ENCODE results near the gene IGF2BP3.
A peak's percentile ranks its signal among the peaks of the same experiment; 100 is the strongest.
"Not testable (repeated sequence)": the region's sequence is repeated elsewhere in the genome, so short reads cannot be mapped to it uniquely, and the experiment has no call there.

IGF2BP3 gene

DNA sequence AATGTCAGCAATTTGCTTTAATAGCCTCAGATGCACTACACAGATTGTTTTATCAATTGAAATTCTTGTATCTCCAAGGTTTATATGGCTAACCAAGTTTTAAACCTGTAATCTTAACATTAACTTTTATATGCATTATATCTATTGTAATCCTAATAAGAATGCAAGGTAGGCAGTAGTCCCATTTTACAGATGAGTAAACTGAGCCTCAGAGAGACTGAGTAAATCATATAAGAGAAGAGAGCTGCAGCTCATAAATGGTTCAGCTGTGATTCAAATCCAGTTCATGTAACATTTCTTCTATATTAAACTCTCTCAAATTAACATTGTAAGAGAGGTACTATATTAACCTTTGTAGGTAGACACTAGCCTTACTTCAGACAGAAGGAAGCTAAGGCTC is 127.2 kb downstream of the IGF2BP3 start:
- DNase-seq, result no peak

DNA sequence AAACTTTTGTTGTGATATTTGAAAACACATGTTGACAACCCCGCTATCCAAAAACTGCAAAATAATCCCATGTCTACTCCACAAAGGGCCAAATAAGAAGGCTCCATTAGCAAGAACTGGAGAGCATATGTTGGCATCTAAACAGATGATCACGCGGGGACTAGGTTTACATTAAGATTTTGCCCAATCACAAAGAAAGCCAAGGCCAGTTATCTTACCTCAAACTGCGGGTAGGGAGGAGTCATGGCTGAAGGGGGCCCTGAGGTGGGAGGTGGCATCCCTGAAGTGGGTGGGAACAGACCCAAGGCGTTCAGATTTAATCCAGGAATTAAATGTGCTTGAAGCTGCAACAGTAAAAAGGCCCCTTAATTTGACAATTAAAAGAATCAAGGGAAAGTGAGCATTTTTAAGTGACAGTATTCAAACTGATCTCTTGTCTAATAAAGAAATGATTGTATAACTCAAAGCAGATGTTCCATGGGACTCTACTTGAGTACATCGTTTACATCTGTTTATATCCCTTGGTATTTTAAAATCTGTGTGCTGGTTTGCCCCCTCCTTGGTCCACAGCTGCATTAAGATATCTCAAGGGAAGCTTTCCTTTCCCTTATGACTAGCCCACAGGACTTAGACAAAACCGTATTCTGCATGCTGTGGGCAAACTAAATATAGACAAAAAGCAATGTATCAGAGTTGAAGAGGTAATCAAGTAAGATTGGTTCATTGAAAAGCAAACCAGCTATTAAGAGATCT is 128.3 kb downstream of the IGF2BP3 start:
- DNase-seq, result no peak

DNA sequence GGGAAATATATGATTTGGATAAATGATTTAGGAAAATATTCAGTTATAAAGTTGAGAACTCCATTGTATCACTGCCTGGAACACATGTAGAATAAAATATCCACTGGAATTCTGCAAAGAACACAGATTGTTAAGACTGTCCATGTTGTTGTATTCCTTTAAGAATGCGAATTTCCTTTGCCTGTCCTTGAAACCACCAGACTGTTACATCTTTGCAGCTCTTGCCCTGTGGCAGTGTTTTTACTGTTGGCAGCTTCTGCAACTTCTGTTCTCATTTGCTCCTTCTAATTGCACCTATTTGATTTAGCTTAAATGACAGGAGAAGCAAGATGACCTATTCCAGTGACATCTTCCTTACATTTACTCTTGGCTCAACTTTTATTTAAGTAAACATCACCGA is 131.4 kb downstream of the IGF2BP3 start:
- no peak for DNase-seq

DNA sequence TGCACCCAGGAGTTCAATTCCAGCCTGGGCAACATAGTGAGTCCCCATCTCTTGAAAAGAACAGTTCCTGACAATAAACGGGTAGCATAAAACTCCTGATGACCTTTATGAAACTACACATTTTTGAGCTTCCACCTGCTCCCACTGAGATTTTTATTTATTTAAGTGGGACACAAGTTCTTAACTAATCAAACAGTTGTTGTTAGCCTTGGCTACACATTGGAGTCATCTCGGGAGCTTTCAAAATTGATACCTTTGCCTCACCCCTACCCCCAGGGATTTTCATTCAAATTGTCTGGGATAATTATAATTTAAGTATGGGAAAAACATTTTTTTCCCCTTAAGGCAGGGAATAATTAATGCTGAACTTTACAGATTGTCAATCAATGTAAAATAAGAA is 131.9 kb downstream of the IGF2BP3 start:
- DNase-seq, result no peak

DNA sequence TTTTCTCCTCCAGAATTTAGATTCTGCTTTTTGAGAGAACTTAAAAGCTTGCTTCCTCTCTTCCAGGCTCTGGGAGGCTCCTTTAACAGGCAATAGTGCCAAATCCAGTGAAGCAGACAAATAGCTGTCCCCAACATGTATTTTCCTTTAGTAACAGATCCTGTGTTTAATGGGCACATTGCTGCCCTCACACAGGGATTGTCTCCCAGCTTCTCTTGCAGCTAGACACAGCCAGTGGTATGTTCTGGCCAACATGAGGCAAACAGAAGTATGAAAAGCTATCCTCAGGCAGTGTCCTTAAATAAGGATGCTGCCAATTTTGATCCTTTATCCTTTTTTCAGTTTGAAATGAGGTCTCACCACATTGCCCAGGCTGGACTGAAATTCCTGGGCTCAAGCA is 132.9 kb downstream of the IGF2BP3 start:
- DNase-seq, result no peak

DNA sequence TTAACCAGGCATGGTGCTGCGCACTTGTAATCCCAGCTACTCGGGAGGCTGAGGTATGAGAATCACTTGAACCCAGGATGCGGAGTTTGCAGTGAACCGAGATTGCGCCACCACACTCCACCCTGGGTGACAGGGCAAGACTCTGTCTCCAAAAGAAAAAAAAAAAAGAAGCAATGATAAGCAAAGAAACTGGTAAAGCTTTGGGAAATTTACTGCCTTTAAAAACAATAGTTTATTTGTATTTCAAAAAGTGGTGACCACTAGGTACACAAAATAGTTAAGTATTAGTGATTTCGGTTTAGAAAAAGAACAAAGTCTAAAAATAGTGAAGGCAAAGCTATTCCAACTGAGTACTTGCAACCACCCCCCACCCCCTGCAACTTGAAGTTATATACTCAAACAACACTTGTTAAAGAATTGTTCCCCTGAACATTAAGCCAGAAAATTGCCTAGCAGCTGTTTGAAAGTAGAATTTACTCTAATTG is 133.4 kb downstream of the IGF2BP3 start:
- DNase-seq, result no peak

DNA sequence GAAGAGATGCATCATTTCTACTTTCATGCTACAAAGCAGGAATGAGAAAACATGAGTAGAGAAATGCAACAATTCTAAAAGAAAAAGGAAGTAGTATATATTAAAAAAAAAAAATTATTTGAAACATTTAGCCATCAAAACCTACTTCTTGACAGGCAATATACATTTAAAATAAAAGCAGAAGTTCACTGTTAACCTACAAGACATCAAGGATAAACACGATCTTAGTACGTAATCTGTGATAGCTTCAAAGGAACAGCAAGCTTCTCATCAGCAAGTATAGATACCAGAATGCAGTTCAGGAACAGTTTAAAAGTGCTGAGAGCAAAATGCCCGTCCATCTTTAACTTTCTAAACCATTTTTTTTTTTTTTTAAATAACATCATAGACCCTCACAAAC is 134.2 kb downstream of the IGF2BP3 start:
- DNase-seq, result no peak

DNA sequence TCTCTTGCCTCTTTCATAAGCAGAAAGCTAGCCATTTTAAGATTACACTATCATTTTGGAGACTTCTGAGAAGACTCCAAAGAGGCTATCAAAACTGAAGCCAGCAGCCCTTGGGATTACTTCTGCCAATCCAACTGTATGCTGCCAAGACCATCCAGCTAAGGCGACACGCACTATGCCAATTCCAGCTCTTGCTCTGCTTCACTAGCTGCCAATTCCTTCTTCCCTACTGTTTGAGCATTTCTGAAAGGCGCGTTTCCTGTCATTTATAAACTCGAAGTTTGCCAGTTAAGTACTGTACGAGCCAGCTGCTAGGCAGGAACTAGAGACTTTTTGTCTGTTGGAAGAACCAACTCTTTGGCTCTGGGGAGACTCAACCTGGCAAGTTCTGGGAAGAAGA is 134.7 kb downstream of the IGF2BP3 start:
- peak in 2 of 56 donors; percentile 1 to 3 for DNase-seq

DNA sequence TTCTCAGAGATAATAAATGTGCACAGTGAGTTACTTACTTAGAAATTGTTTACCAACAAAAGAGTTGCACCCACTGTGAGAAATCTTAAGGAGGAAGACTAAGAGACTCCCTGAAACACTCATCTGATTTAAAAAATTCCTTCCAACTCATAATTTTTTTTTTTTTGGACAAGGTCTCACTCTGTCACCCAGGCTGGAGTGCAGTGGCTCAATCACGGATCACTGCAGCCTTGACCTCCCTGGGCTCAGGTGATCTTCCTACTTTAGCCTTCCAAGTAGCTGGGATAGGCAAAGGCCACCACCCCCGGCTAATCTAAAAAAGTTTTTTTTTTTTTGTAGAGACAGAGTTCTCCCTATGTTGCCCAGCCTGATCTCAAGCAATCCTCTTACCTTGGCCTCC is 135.2 kb downstream of the IGF2BP3 start:
- no peak for DNase-seq

DNA sequence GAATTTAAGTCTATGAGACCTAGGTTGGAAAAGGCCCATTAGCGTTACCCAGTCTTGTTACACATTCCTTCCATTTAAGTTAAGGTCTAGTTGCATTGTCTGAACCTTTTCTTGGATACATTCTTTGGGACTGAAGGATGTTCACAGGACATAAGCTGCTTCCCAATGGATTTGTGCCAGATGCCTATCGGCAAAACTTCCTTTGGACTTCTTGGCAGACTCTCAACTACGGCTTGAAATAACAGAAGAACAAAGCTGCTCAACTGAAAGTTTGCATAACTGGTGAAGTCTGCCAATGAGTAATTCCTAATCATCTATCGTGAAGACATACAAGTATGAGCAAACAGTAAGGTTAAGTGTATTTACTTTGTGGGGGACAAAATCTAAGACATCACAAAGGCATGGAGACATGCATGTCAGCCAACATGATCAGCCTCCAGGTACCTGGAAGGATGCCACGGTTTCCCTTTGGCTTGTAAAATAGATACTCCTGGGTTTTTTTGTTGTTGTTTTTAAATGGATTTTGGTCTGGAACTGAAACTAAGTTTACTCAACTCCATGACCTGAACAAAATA is 135.7 kb downstream of the IGF2BP3 start:
- peak in 1 of 56 donors; percentile 4 for DNase-seq

DNA sequence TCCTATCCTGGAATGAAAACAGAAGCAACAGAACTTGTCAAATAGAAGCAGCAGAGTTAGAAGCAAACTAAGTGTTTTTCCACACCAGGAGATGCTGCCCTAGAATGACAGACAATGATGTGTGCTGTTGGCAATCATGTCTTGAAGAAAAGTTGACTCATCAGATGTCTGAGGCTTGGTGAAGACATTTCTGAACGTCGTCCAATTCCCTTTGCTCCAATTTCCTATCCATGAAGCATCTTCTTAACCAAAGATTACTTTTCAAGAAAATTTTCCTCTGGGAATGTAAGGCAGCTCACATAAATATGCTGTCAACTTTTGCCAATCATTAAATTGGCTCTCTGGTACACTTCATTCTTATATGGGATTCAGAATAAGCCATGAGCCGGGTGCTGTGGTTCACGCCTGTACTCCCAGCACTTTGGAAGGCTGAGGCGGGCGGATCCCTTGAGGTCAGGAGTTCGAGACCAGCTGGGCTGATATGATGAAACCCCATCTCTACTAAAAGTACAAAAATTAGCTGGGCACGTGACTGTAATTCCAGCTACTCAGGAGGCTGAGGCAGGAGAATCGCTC is 136.5 kb downstream of the IGF2BP3 start:
- DNase-seq, result no peak

DNA sequence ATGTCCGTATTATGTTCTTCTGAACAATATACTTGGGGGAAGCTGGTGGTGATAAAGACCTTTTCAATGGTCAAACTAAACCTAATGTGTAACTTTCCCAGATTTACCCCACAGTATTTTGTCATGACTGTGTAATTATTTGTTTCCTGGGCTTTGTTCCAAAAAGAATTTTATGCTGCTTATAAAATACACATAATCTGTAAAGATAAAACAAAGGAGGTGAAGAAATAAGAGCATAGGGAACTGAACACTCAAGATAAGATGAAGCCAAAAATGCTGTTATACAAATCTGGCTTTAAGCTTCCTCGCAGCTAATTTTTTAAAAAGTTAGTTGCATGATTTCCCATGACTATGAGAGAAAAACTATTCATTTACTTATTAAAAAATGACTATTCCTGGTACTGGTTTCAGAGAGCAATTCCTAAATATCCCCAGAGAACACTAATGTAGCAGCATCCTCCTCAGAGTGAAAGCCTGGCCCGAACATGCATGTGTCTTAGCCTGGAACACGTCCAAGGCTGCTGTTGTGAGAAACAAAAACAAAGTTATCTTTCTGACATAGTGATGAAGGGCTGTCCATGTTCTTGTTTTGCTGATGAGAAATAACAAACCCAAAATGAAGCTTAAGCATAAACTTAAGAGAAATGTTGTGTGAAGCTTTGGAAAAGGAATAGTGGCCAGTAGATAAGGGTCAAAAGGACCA is 137.2 kb downstream of the IGF2BP3 start:
- DNase-seq, result no peak

DNA sequence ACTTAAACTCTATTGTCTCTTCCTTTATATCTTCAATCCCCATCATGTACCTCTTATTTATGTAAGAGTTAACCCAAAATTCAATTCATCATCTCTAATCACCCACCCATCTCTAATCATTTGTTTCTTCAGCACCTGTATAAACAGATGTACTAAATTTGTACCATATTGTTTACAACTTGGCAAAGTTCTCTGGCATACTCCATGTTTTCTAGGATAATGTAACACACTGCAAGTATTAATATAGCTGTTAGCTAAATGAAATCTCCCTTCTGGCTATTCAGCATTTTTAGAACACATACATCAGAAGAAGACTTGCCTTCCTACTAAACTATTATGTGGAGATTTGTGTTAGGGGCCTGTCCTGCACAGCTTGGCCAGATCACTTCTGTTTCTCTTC is 138.1 kb downstream of the IGF2BP3 start:
- DNase-seq, result no peak

DNA sequence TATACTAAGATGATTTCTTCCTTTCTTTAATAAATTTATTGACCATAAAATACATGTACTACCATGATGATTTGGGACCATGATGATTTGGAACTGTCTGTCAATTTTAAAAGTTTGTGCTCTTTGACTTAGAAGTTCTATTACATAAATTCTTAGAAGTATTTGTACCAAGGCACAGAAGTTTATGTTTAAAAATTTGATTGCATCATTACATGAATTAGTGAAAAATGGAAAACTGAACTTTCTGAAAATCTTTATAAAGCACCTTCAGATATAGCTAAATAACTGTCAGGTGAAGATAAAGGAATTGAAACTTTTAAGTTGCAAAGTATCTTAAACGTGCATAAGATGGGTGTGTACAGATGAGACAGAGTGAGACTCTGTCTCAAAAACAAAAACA is 139.2 kb downstream of the IGF2BP3 start:
- DNase-seq, result no peak

DNA sequence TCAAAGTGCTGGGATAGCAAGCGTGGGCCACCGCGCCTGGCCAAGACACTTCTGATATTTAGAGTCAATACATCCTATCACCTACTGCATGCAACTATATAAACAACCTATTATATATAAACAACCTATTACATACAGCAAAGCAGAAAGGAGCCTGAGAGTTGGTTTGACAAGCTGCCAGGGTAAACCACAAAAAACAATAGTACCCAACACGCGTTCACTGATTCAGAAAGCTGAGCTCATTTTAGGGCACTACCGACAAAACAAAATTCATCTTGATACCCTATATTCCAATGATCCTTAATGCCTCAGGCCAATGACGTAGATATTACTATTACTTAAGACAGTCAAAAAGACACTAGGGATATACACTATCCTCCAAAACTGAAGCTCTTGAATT is 154.9 kb downstream of the IGF2BP3 start:
- DNase-seq, result no peak

DNA sequence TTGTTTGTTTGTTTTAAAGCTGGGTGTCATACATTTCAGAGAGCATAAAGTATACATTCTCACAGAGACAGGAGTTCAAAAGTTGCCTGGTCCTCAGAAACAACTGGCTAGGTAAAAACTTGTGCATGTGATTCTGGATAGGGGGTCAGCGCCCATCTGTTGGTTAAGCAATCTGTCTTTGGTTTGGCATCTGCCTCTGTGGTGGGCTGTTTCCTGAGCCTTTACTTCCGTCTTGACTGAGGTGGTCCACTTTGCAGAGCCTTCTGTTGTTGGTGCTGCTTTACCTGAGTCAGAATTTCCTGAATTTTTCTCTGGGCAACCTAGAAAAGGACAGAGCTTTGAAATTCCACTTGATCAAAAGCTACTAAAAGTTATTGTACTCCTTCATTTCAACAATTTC is 158.2 kb downstream of the IGF2BP3 start:
- DNase-seq, result not testable (repeated sequence)

DNA sequence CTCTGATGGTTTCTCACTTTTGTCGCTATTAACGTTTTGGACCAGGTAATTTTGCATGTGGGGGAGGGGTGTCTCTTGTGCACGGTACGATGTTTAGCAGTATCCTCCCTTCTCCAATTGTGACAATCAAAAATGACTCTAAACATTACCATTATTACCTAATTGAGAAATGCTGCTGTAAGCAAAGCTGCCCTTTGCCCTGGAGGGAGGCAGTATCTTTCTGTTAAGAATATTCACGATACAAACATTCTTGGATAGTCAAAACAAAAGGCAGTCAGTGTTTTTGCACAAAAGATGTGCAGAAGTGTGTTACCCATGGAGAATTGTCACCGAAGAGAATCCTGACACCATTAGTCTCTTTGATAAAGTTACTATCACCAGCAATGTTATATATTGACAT is 161.5 kb downstream of the IGF2BP3 start:
- DNase-seq, result no peak

DNA sequence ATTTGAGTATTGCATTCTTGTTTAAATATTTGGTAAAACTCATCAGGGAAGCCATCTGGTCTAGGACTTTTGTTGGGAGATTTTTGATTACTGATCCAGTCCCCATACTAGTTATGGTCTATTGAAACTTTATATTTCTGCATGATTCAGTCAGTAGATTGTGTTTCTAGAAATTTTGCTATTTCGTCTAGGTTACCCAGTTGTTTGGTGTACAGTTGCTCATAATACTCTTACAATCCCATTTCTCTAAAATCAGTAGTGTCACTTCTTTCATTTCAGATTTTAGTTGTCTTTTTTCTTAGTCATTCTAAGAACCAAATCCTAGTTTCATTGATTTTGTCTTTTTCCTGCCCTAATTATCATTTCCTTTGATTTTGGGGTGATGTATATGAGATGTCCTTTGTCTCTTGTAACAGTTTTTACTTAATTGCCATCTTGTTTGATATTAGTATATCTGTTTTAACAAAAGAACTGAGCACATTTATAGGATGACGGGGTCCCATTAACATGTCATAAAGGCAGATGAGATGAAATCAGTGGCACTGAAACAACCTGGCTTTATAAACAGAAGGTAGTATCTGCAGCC is 163.3 kb downstream of the IGF2BP3 start:
- DNase-seq, result no peak

DNA sequence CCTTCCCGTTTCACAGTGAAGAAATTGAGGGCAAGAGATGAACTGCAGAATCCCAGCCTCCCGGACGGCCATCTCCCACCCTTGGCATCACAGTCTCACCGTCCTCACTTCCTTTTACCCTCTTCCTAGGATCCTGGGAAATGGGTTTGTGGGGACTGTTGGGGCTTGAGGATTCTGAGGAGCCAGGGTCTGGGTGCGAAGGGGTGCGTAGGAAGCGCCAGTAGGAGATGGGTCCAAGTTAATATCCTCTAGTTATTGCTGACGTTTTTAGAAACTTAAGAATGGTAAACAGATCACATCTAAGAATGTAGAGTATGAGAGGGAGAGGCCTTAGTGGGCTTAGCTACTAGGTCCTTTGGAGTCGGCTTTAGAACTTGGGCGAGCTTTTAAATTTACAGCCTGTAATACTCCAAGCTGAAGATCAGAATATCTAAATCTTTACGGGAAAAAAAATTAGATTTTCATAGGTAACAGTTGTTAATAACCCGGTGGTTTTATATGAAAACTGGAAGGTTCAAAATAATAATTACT is 170.5 kb downstream of the IGF2BP3 start:
- peak in 3 of 56 donors; percentile 31 to 48 (median 32) for DNase-seq

DNA sequence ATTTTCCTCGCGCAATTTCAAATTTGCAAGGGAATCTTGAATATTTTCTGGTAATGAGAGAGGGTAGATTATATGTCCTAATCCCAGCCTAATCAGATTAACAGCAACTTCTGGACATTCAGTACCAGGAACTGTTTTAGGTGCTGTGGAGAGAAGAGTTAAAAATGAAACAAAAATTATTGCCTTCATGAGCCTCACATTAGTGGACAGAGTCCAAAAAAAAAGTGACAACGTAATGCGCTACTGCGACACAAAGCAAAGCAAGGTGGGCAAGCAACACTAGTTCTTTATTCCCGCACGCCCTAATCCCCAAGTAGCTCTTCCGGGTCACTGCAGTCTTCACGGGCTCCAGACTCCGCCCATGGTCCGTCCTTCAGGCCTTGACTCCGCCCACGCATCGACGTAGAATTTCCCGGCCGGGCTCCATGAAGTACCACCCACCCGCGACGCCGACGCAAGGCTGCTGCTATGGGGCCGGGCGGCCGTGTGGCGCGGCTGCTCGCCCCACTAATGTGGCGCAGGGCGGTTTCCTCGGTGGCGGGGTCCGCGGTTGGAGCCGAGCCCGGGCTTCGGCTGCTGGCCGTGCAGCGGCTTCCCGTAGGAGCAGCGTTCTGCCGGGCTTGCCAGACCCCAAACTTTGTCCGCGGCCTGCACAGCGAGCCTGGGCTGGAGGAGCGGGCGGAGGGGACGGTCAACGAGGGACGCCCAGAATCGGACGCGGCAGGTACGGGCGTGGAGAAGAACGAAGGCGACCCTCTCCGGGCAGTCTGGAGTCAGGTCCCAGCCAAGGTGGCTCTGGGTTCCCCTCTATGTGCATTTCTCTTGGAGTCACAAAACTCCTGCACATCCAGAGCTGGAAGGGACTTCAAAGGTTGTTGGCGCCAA is 171.2 kb downstream of the IGF2BP3 start, which contains the start of gene MALSU1:
MALSU1 (plus strand) TSS at position 455 of the 885 bp plus-strand sequence; CDS start at position 469, 14 bp downstream.
- peak; percentile 65 to 98 (median 92) for DNase-seq

All from nucleus accumbens (tissue), 56 donors.